Islet of Langerhans (tissue), 1 donor: ENCODE measurements around the gene BTN3A1.
"Not testable (repeated sequence)": the region's sequence is repeated elsewhere in the genome, so short reads cannot be mapped to it uniquely, and the experiment has no call there.

Experiments
- FAIRE-seq: peaks from one replicate; lab custom pipeline; 2011; peaks lifted over from hg19 to GRCh38; lab: Jason Lieb, UNC

The BTN3A1 gene

GRCh38 chr6:26441977-26442376, 39.9 kb downstream of the BTN3A1 start:
- no peak for FAIRE-seq

- FAIRE-seq = no peak
Observed at GRCh38 chr6:26445934-26446667, 44.0 kb downstream of the BTN3A1 start.

- no peak for FAIRE-seq
Observed at GRCh38 chr6:26447257-26447656, 45.2 kb downstream of the BTN3A1 start.

- no peak for FAIRE-seq
Observed at GRCh38 chr6:26450240-26450639, 48.2 kb downstream of the BTN3A1 start.

GRCh38 chr6:26452631-26453235, 50.7 kb downstream of the BTN3A1 start:
- FAIRE-seq = no peak

GRCh38 chr6:26454631-26455030, 52.6 kb downstream of the BTN3A1 start:
- no peak for FAIRE-seq

- FAIRE-seq = no peak
Observed at GRCh38 chr6:26455357-26455970, 53.4 kb downstream of the BTN3A1 start.

GRCh38 chr6:26457264-26457805, 55.3 kb downstream of the BTN3A1 start:
- no peak for FAIRE-seq

GRCh38 chr6:26457806-26458688, 56.0 kb downstream of the BTN3A1 start, which contains the start of gene BTN2A1:
Gene BTN2A1 (plus strand): TSS chr6:26457955. CDS start chr6:26458637, 682 bp downstream.
- FAIRE-seq = peak; percentile 98

- no peak for FAIRE-seq
Observed at GRCh38 chr6:26459023-26459810, 57.1 kb downstream of the BTN3A1 start.

- FAIRE-seq = not testable (repeated sequence)
Observed at GRCh38 chr6:26461353-26461752, 59.3 kb downstream of the BTN3A1 start.

- no peak for FAIRE-seq
Observed at GRCh38 chr6:26464014-26464413, 61.9 kb downstream of the BTN3A1 start.

- no peak for FAIRE-seq
Observed at GRCh38 chr6:26464416-26465131, 62.5 kb downstream of the BTN3A1 start.
